GM23338 (cell line): ENCODE results near the gene LHX3.

Experiments
- CREB1 ChIP-seq: fragments of 250-450 bp; sonication (Bioruptor Pico); IDR thresholded peaks from 2 replicates; pipeline ENCODE4 v1.5.0; 2020; ENCODE audit warnings: low read depth, mild to moderate bottlenecking, moderate library complexity
- CTCF ChIP-seq, 2 experiments: fragments of 200-600 bp in 1 of 2; sonication (generic) in 1 of 2; conservative IDR thresholded peaks; 2 replicates each; pipeline versions ENCODE4 v1.5.1 to v1.6.1; 2016 to 2017; ENCODE audit warnings: antibody characterized with exemption in 2 of 2, low read depth in 2 of 2, mild to moderate bottlenecking in 2 of 2, moderate library complexity in 1 of 2
- EZH2 ChIP-seq: fragments of 200-600 bp; sonication (generic); IDR thresholded peaks from one replicate; pipeline ENCODE4 v1.8.0; 2017; ENCODE audit warnings: antibody characterized with exemption, mild to moderate bottlenecking, low read depth; ENCODE audit not compliant: unreplicated experiment
- EZH2phosphoT487 ChIP-seq: fragments of 200-600 bp; sonication (generic); IDR thresholded peaks from one replicate; pipeline ENCODE4 v1.8.1; 2018; ENCODE audit warnings: antibody characterized with exemption; ENCODE audit not compliant: unreplicated experiment
- JUNB ChIP-seq: IDR thresholded peaks from one replicate; pipeline ENCODE4 v1.6.1; 2016; ENCODE audit warnings: antibody characterized with exemption; ENCODE audit not compliant: unreplicated experiment
- POLR2AphosphoS5 ChIP-seq: IDR thresholded peaks from 2 replicates; pipeline ENCODE4 v1.6.1; 2016; ENCODE audit warnings: antibody characterized with exemption, low read depth
- REST ChIP-seq: IDR thresholded peaks from one replicate; pipeline ENCODE4 v1.6.1; 2018; ENCODE audit warnings: antibody characterized with exemption; ENCODE audit not compliant: unreplicated experiment
- STAT1 ChIP-seq: IDR thresholded peaks from one replicate; pipeline ENCODE4 v1.6.1; 2016; ENCODE audit warnings: antibody characterized with exemption; ENCODE audit not compliant: unreplicated experiment
- ZNF331 ChIP-seq: fragments of 250-450 bp; sonication (Bioruptor Pico); IDR thresholded peaks from 2 replicates; pipeline ENCODE4 v1.5.0; 2020; ENCODE audit warnings: low read depth, mild to moderate bottlenecking, moderate library complexity

DNA sequence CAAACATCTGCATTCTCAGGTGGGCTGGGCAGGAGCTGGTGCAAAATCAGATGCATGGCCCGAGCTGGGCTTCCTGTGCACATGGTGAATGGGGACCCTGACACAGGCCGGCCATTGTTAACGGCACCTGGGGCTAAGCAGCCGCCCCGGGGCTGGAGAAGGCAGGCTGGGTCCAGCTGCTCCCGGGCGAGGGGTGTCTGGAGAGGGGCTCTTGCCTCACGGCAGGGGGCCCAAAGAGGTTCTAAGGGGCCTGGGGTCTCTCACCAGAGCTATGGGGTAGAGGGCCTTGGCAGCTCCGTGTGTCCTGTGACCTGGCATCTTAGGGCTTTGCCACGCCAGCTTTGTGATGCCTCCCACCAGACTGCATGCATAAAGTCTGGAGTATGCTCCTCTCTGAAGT, 45.7 kb upstream of the LHX3 start:
- TF ChIP-seq CTCF (conservative IDR thresholded peaks at IDR 0.05; ENCODE audit: low read depth in 2 of 2) (no peak), EZH2 (no peak), CREB1 (no peak), POLR2AphosphoS5 (no peak), EZH2phosphoT487 (no peak), JUNB (no peak), REST (no peak), ZNF331 (CRISPR knock-in tag) (no peak), STAT1 (no peak)
